Measurements from ENCODE around the gene CLEC4D. TPM values are rescaled to one million over a fixed set of nuclear protein-coding genes. Genes with fewer than 3 reads are reported as not detected.
A peak's percentile ranks its signal among the peaks of the same experiment; 100 is the strongest.

The CLEC4D gene
- total and polyA plus RNA-seq, 2 of the 8 experiments (the other 6 are each of a cell fraction or from before 2014, with no cell fraction given) = 0.14 TPM; not detected in 1

DNA sequence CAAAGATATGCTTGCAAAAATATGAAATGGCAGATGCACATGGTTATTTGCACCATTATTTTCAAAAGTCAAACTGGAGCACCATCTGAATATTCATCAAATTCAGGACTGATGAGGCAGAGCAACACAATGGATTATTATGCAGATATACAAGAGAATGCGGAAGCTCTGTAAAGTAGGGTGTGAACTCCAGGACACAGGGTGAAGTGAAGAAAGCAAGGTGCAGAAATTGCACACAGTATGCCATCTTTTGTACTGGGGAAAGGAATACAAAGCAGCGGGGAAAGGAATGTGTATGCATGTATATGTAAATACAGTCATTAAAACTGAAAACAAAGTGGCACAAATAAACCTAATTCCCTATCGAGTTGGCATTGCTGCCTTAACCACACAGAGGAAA lies 50.1 kb downstream of the CLEC4D start:
- H3K27ac ChIP-seq (ENCODE audit: low read depth, low read length) = no peak overlapping the region
- no peak overlapping the region for H4K91ac ChIP-seq (replicated peaks; ENCODE audit: insufficient read length, low read length)
- no peak for TF ChIP-seq POU5F1 (IDR thresholded peaks at IDR 0.05; ENCODE audit: low read depth, low read length)
- TF ChIP-seq NANOG (IDR thresholded peaks at IDR 0.05; ENCODE audit: insufficient read depth, low read depth, low read length, poor library complexity, severe bottlenecking) = no peak
- TF ChIP-seq SP1 (IDR thresholded peaks at IDR 0.05; ENCODE audit: low read depth, low read length) = no peak
- no peak for TF ChIP-seq TAF1 (IDR thresholded peaks at IDR 0.05; ENCODE audit: low read depth, low read length)
- no peak for TF ChIP-seq CEBPB (IDR thresholded peaks at IDR 0.05; ENCODE audit: low read depth, low read length)
- TF ChIP-seq SP2 (IDR thresholded peaks at IDR 0.05; ENCODE audit: low read length) = no peak
- TF ChIP-seq, protein P1, sequence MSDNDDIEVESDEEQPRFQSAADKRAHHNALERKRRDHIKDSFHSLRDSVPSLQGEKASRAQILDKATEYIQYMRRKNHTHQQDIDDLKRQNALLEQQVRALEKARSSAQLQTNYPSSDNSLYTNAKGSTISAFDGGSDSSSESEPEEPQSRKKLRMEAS (IDR thresholded peaks at IDR 0.05) = no peak
- no peak for TF ChIP-seq CBX5 (IDR thresholded peaks at IDR 0.05; ENCODE audit: low read depth, low read length)
- TF ChIP-seq SAP30 (IDR thresholded peaks at IDR 0.05; ENCODE audit: insufficient read depth, insufficient replicate concordance, low read length) = no peak
- no peak for TF ChIP-seq JUN (IDR thresholded peaks at IDR 0.05; ENCODE audit: low read depth, low read length)
- TF ChIP-seq, protein P2, sequence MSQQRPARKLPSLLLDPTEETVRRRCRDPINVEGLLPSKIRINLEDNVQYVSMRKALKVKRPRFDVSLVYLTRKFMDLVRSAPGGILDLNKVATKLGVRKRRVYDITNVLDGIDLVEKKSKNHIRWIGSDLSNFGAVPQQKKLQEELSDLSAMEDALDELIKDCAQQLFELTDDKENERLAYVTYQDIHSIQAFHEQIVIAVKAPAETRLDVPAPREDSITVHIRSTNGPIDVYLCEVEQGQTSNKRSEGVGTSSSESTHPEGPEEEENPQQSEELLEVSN (IDR thresholded peaks at IDR 0.05) = no peak
- TF ChIP-seq RBBP5 (IDR thresholded peaks at IDR 0.05; ENCODE audit: borderline replicate concordance, low read depth, low read length) = no peak
- peak overlapping the region in 1 of 4 experiments; percentile 5; a peak in 1 of 8 replicates for H3K4me3 ChIP-seq (ENCODE audit: extremely low read depth in 1 of 4, insufficient read depth in 2 of 4, low read depth in 3 of 4, low read length in 4 of 4)
- FAIRE-seq (peak; percentile 91), DNase-seq (ENCODE audit: low read depth in 1 of 2, low spot score in 2 of 2) (no peak)
- no peaks in the 10 kb centered on the region for H3K23me2 ChIP-seq (ENCODE audit: low read depth, low read length)
- H3K4ac ChIP-seq (replicated peaks; ENCODE audit: insufficient read length, low read depth, low read length) = no peak overlapping the region
- H3K23ac ChIP-seq (ENCODE audit: insufficient read length) = no peak overlapping the region
- no peaks in the 10 kb centered on the region for H3K27me3 ChIP-seq (replicated peaks in 1 of 4; ENCODE audit: control insufficient read depth in 3 of 4, extremely low read depth in 1 of 4, insufficient read depth in 3 of 4, low read length in 3 of 4)
- no peak overlapping the region for H2BK12ac ChIP-seq (ENCODE audit: low read depth, low read length)
- no peak overlapping the region; the same call in 1 of the 2 replicates for H2BK20ac ChIP-seq (ENCODE audit: low read length)
- H3K79me1 ChIP-seq (ENCODE audit: low read depth, low read length) = no peaks in the 10 kb centered on the region
- no peak overlapping the region for H2BK120ac ChIP-seq (replicated peaks; ENCODE audit: low read depth, low read length)
- no peaks in the 10 kb centered on the region for H3K79me2 ChIP-seq (ENCODE audit: control insufficient read depth in 1 of 2, insufficient read depth in 2 of 2, low read length in 2 of 2)
- peaks cover 0 to 11% (median 6%) of the 10 kb centered on the region in 4 experiments; a peak in 6 of 7 replicates for H3K4me1 ChIP-seq (replicated peaks in 1 of 4; ENCODE audit: control insufficient read depth in 3 of 4, insufficient read depth in 4 of 4, low read length in 3 of 4)
- POLR2A ChIA-PET (ENCODE audit: partially characterized antibody) = interaction anchor here (0.8 kb wide), 1 partner anchor 10 kb away, joined by 3 read pairs; no protein-coding TSS in a partner anchor
- no peak overlapping the region for H2BK15ac ChIP-seq (ENCODE audit: low read length)
- H3K14ac ChIP-seq (ENCODE audit: insufficient read length) = no peak overlapping the region
- H4K5ac ChIP-seq (ENCODE audit: insufficient read length, low read depth, low read length) = no peak overlapping the region
- H3K36me3 ChIP-seq (ENCODE audit: control insufficient read depth in 2 of 4, insufficient read depth in 4 of 4, low read length in 3 of 4) = no peaks in the 10 kb centered on the region
- H2AFZ ChIP-seq (ENCODE audit: low read length) = no peak overlapping the region
- H3K18ac ChIP-seq (ENCODE audit: extremely low read depth, low read length) = no peak overlapping the region
- H3K56ac ChIP-seq (replicated peaks; ENCODE audit: insufficient read length, low read depth, low read length) = no peak overlapping the region
- peak overlapping the region; percentile 46 to 60; a peak in 3 of 4 replicates for H3K4me2 ChIP-seq (ENCODE audit: insufficient read depth in 1 of 2, low read depth in 2 of 2, low read length in 2 of 2)
- H2BK5ac ChIP-seq (ENCODE audit: low read depth, low read length) = no peak overlapping the region
- H3K9me3 ChIP-seq (ENCODE audit: insufficient read depth in 2 of 2, low read depth in 1 of 2, low read length in 1 of 2) = peaks cover 8 to 13% of the 10 kb centered on the region in 2 experiments
- CTCF ChIA-PET (ENCODE audit: partially characterized antibody) = interaction anchor here (1.0 to 2.5 kb wide), 6 partner anchors 8 to 35 kb away, joined by 3 to 15 read pairs (median 6); no protein-coding TSS in a partner anchor
- no peaks in the 10 kb centered on the region for H4K20me1 ChIP-seq (replicated peaks in 1 of 2; ENCODE audit: control insufficient read depth in 1 of 2, insufficient read depth in 2 of 2, low read length in 2 of 2)
- no peak overlapping the region for H4K8ac ChIP-seq (ENCODE audit: extremely low read depth, insufficient read depth, low read length)
- H3K9ac ChIP-seq (replicated peaks in 1 of 4; ENCODE audit: extremely low read depth in 1 of 4, low read depth in 3 of 4, low read length in 3 of 4) = no peak overlapping the region
- WGBS, 2 experiments (ENCODE audit: extremely low coverage in 1 of 2, insufficient coverage in 1 of 2, insufficient read length in 1 of 2, insufficient replicate concordance in 2 of 2, low coverage in 1 of 2, low lambda C conversion rate in 2 of 2, missing lambda C conversion rate in 1 of 2) = 25% methylated on average over 3 of the region's 3 CpGs; no CpG with 5 or more reads in 1 of the 2 experiments
- H2AK5ac ChIP-seq (ENCODE audit: low read depth, low read length) = no peak overlapping the region

Data from H1 (cell line).